ENCODE results near the gene LNPEP. TPM values are rescaled to one million over a fixed set of nuclear protein-coding genes. Genes with fewer than 3 reads are reported as not detected.

LNPEP gene
- total RNA-seq, 3 donors from 2014 or later, result 64.6 to 71.2 (median 65.1) TPM

DNA sequence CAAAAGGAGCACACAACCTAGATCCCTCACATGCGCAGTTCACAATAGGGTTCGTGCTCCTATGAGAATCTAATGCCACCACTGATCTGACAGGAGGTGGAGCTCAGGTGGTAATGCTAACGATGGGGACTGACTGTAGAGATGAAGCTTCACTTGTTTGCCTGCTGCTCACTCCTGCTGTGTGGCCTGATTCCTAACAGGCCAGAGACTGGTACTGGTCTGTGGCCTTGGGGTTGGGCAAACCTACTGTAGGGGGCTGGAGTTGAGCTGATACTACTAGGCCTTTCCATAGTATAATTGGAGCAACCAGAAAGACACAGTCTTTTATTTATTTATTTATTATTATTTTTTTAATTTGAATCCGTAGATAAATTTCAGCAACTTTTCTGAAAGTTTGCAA lies 5.3 kb downstream of the LNPEP start:
- no peaks in the 10 kb centered on the region for H3K4me1 ChIP-seq
- H3K9me3 ChIP-seq, result no peaks in the 10 kb centered on the region
- H3K27me3 ChIP-seq, result no peaks in the 10 kb centered on the region
- DNase-seq (ENCODE audit: low spot score in 2 of 2), result no peak
- H3K4me3 ChIP-seq, result no peak overlapping the region
- TF ChIP-seq, protein P1, sequence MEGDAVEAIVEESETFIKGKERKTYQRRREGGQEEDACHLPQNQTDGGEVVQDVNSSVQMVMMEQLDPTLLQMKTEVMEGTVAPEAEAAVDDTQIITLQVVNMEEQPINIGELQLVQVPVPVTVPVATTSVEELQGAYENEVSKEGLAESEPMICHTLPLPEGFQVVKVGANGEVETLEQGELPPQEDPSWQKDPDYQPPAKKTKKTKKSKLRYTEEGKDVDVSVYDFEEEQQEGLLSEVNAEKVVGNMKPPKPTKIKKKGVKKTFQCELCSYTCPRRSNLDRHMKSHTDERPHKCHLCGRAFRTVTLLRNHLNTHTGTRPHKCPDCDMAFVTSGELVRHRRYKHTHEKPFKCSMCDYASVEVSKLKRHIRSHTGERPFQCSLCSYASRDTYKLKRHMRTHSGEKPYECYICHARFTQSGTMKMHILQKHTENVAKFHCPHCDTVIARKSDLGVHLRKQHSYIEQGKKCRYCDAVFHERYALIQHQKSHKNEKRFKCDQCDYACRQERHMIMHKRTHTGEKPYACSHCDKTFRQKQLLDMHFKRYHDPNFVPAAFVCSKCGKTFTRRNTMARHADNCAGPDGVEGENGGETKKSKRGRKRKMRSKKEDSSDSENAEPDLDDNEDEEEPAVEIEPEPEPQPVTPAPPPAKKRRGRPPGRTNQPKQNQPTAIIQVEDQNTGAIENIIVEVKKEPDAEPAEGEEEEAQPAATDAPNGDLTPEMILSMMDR (IDR thresholded peaks at IDR 0.05), result no peak
- TF ChIP-seq POLR2AphosphoS5 (IDR thresholded peaks at IDR 0.05), result no peak
- TF ChIP-seq POLR2A (IDR thresholded peaks at IDR 0.05), result no peak
- no peak overlapping the region for H3K27ac ChIP-seq
- intact Hi-C loops (cut with DNase I; ENCODE audit: low total_unique reads), result no loop called here
- no peaks in the 10 kb centered on the region for H3K36me3 ChIP-seq

DNA sequence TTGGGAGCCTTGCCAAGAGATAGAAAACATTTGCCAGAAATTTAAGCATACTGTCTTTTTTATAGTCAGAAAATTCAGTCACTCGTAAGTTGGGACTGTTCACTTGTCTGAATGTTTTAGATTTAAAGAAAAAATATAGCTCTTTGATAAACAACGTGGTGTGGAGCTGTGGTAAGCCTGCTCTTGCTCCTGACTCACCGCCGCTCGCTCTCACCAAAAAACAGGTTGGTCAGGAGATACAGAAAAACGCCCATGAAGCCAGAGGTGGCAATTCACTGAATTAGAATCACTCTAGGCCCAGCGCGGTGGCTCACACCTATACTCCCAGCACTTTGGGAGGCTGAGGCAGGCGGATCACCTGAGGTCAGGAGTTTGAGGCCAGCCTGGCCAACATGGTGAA lies 6.2 kb downstream of the LNPEP start:
- H3K27me3 ChIP-seq, result no peaks in the 10 kb centered on the region
- H3K27ac ChIP-seq, result no peak overlapping the region
- no peak for DNase-seq (ENCODE audit: low spot score in 2 of 2)
- H3K4me1 ChIP-seq, result no peaks in the 10 kb centered on the region
- intact Hi-C loops (cut with DNase I; ENCODE audit: low total_unique reads), result no loop called here
- no peaks in the 10 kb centered on the region for H3K9me3 ChIP-seq
- H3K36me3 ChIP-seq, result no peaks in the 10 kb centered on the region
- no peak overlapping the region for H3K4me3 ChIP-seq
- TF ChIP-seq POLR2A (IDR thresholded peaks at IDR 0.05) (no peak), POLR2AphosphoS5 (IDR thresholded peaks at IDR 0.05) (no peak)
- TF ChIP-seq, protein P1 (IDR thresholded peaks at IDR 0.05), result no peak

DNA sequence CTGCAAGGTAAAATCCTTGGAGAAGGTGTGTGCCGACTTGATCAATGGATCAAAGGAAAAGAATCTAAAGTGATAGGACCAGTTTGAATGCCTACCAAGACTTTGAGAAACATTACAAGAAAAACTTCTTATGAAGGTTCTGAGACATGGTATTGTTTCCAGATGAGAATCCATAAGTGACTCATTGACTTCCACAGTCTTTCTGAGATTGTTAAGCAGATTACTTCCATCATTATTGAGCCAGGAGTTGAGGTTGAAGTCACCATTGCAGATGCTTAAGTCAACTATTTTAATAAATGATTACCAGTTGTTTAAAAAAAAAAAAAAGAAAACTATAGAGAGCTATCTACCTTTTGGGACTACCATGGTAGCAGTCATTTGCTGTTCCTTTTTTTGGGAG lies 7.0 kb downstream of the LNPEP start:
- TF ChIP-seq POLR2AphosphoS5 (IDR thresholded peaks at IDR 0.05) (no peak), POLR2A (IDR thresholded peaks at IDR 0.05) (no peak)
- TF ChIP-seq, protein P1 (IDR thresholded peaks at IDR 0.05), result no peak
- Histone ChIP-seq H3K9me3 (no peaks in the 10 kb centered on the region), H3K27me3 (no peaks in the 10 kb centered on the region), H3K27ac (no peak overlapping the region), H3K4me1 (no peaks in the 10 kb centered on the region), H3K36me3 (no peaks in the 10 kb centered on the region), H3K4me3 (no peak overlapping the region)
- intact Hi-C loops (cut with DNase I; ENCODE audit: low total_unique reads), result no loop called here
- DNase-seq (ENCODE audit: low spot score in 2 of 2), result no peak

DNA sequence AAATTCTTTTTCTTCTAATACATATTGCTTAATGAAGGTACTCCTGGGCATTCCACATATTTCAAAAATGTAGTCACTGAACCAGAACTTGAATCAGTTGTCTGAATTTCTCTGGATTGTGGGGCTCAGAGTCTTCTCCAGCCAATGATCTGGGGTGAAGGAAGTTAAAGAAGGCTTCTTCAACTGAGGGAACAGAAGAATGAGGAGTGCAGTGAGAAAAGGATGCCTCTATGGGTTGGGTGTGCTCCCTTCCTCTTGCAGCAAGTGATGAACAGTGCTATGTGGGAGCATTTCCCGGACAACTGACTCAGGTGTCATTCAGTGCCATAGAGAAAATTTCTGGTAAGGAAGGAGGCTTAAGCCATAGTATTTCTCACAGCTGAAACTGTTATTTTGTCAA lies 7.9 kb downstream of the LNPEP start:
- H3K27ac ChIP-seq, result no peak overlapping the region
- intact Hi-C loops (cut with DNase I; ENCODE audit: low total_unique reads), result no loop called here
- no peaks in the 10 kb centered on the region for H3K4me1 ChIP-seq
- TF ChIP-seq, protein P1 (IDR thresholded peaks at IDR 0.05), result no peak
- TF ChIP-seq POLR2A (IDR thresholded peaks at IDR 0.05) (no peak), POLR2AphosphoS5 (IDR thresholded peaks at IDR 0.05) (no peak)
- no peak overlapping the region for H3K4me3 ChIP-seq
- no peaks in the 10 kb centered on the region for H3K36me3 ChIP-seq
- no peaks in the 10 kb centered on the region for H3K9me3 ChIP-seq
- no peaks in the 10 kb centered on the region for H3K27me3 ChIP-seq
- DNase-seq (ENCODE audit: low spot score in 2 of 2), result no peak

DNA sequence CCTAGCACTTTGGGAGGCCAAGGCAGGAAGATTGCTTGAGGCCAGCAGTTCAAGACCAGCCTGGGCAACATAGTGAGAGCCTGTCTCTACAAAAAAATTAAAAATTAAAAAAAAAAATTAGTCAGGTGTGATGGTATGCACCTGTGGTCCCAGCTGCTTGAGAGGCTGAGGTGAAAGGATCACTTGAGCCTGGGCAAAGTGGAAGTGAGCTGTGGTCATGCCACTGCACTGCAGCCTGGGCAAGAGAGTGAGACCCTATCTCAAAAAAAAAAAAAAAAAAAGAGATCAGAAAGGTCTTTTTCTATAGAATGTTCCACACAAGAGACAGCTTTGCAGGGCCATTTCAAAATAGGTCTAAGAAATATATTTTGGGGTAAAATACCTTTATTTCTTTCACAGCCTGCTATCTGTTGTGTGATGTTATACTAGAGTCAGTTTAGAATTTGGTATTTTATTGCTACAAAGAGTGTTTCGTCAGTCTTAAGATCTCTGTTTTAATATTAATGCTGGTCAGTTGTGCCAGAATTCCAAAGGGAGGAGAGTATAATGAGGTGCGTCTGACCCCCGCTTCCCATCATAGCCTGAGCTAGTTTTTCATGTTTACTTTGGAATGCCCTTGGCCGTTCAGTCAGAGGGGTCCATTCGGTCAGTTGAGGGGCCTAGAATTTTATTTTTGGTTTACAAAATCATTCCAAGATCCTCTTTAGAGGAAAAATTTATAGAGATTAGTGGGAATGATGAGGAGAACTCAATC lies 9.4 kb downstream of the LNPEP start:
- Histone ChIP-seq H3K36me3 (no peaks in the 10 kb centered on the region), H3K27ac (no peak overlapping the region), H3K9me3 (no peaks in the 10 kb centered on the region), H3K27me3 (no peaks in the 10 kb centered on the region), H3K4me1 (no peaks in the 10 kb centered on the region), H3K4me3 (no peak overlapping the region)
- intact Hi-C loops (cut with DNase I; ENCODE audit: low total_unique reads), result no loop called here
- TF ChIP-seq, protein P1 (IDR thresholded peaks at IDR 0.05), result no peak
- no peak for DNase-seq (ENCODE audit: low spot score in 2 of 2)

Measured in breast epithelium (tissue), 4 donors.